Left hindlimb (tissue), 1 donor: ENCODE results near the gene SLC9C1.
"Not testable (repeated sequence)": the region's sequence is repeated elsewhere in the genome, so short reads cannot be mapped to it uniquely, and the experiment has no call there.

Experiments used
- DNase-seq: peaks from one replicate; pipeline ENCODE4 v3.0.0-alpha.2; 2018

Gene SLC9C1

GRCh38 chr3:112185423-112186035, 108.5 kb downstream of the SLC9C1 start:
- not testable (repeated sequence) for DNase-seq

GRCh38 chr3:112175646-112176045, 118.4 kb downstream of the SLC9C1 start:
- no peak for DNase-seq

GRCh38 chr3:112175037-112175436, 119.0 kb downstream of the SLC9C1 start:
- DNase-seq: no peak

GRCh38 chr3:112171144-112171543, 122.9 kb downstream of the SLC9C1 start:
- DNase-seq: no peak

- DNase-seq: no peak
Observed at GRCh38 chr3:112170046-112170445, 124.0 kb downstream of the SLC9C1 start.

GRCh38 chr3:112167758-112168157, 126.3 kb downstream of the SLC9C1 start:
- DNase-seq: no peak

GRCh38 chr3:112149136-112149535, 144.9 kb downstream of the SLC9C1 start:
- DNase-seq: no peak

- no peak for DNase-seq
Observed at GRCh38 chr3:112143689-112144088, 150.3 kb downstream of the SLC9C1 start.

GRCh38 chr3:112143251-112143650, 150.8 kb downstream of the SLC9C1 start:
- DNase-seq: no peak

- no peak for DNase-seq
Observed at GRCh38 chr3:112141293-112141692, 152.7 kb downstream of the SLC9C1 start.

- DNase-seq: no peak
Observed at GRCh38 chr3:112140584-112140983, 153.4 kb downstream of the SLC9C1 start.

GRCh38 chr3:112138219-112138969, 155.6 kb downstream of the SLC9C1 start:
- no peak for DNase-seq

GRCh38 chr3:112137781-112138180, 156.2 kb downstream of the SLC9C1 start:
- no peak for DNase-seq

GRCh38 chr3:112136959-112137693, 156.9 kb downstream of the SLC9C1 start:
- DNase-seq: no peak

- DNase-seq: no peak
Observed at GRCh38 chr3:112136046-112136445, 158.0 kb downstream of the SLC9C1 start.

- DNase-seq: no peak
Observed at GRCh38 chr3:112134335-112135124, 159.5 kb downstream of the SLC9C1 start.

- no peak for DNase-seq
Observed at GRCh38 chr3:112133626-112134334, 160.2 kb downstream of the SLC9C1 start.

- no peak for DNase-seq
Observed at GRCh38 chr3:112132975-112133448, 161.0 kb downstream of the SLC9C1 start, which contains the start of gene GCSAM. Gene GCSAM (minus strand): TSS chr3:112133248. CDS start chr3:112133120, 128 bp downstream.

GRCh38 chr3:112132554-112132953, 161.5 kb downstream of the SLC9C1 start:
- DNase-seq: no peak

GRCh38 chr3:112132088-112132487, 161.9 kb downstream of the SLC9C1 start:
- no peak for DNase-seq

GRCh38 chr3:112131111-112131510, 162.9 kb downstream of the SLC9C1 start:
- DNase-seq: no peak

GRCh38 chr3:112130638-112130993, 163.4 kb downstream of the SLC9C1 start:
- DNase-seq: no peak
